ENCODE results near the gene ETV2. TPM values are rescaled to one million over a fixed set of nuclear protein-coding genes. Genes with fewer than 3 reads are reported as not detected.
"Not testable (repeated sequence)": the region's sequence is repeated elsewhere in the genome, so short reads cannot be mapped to it uniquely, and the experiment has no call there.

ETV2 gene
- total and polyA plus RNA-seq, 12 donors, result 0.38 to 5.3 (median 2.2) TPM; not detected in 2

DNA sequence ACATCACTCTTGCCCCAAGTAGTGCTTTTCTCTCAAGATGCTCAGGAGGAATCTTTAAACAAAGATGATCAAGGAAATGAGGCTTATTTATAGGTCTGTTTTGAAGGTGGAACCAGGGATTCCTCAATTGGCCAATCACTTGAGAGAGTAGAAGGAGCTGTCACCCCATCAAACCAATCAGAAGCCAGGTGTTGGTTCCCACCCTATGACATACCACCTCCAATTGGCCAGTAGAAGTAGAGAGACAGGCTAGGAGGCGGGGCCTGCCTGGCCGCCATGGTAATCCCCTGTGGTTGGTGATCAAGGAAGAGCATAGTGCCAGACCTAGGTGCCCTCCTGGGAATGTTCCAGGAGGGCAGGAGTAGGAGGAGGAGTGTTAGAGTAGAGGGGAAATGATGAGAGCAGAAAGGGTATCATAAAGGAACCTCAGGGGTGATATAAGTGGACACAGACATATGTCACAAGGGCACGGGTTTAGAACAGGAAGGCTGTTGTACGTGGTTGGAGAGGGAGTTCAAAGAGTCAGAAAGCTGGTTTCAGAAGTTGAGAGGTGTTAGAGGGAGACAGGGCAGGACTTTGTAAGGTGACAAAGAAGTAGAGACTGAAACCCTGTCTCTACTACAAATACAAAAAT is 45.1 kb upstream of the ETV2 start:
- Histone ChIP-seq H3K9me3 (replicated peaks in 1 of 3) (no peaks in the 10 kb centered on the region), H3K27me3 (no peaks in the 10 kb centered on the region), H3K27ac (no peak overlapping the region), H3K36me3 (replicated peaks in 1 of 2) (no peaks in the 10 kb centered on the region), H3K4me1 (replicated peaks in 1 of 2) (no peaks in the 10 kb centered on the region), H3K4me3 (no peak overlapping the region)
- no peak for TF ChIP-seq CTCF (IDR thresholded peaks at IDR 0.05)
- no peak for TF ChIP-seq POLR2A (IDR thresholded peaks at IDR 0.05)
- DNase-seq, result no peak
- 57 to 69% (median 65%) methylated on average over 4 of the region's 4 CpGs for WGBS, 4 donors
- intact Hi-C loops (cut with DNase I), result loop anchor here in 1 of 2 donors (5.0 kb wide), 1 partner anchor 49 kb away; the partner anchor contains the start of gene TMEM147

- no peak for DNase-seq
- Histone ChIP-seq H3K4me1 (replicated peaks in 1 of 2) (no peaks in the 10 kb centered on the region), H3K9me3 (replicated peaks in 1 of 3) (no peaks in the 10 kb centered on the region), H3K4me3 (no peak overlapping the region), H3K27me3 (no peaks in the 10 kb centered on the region), H3K36me3 (replicated peaks in 1 of 2) (no peaks in the 10 kb centered on the region), H3K27ac (no peak overlapping the region)
- TF ChIP-seq POLR2A (IDR thresholded peaks at IDR 0.05), result no peak
- no peak for TF ChIP-seq CTCF (IDR thresholded peaks at IDR 0.05)
- WGBS, 4 donors, result 84 to 92% (median 87%) methylated on average over 3 of the region's 3 CpGs
- intact Hi-C loops (cut with DNase I), result no loop called here
Observed at GRCh38 chr19:35601971-35602370, 39.6 kb upstream of the ETV2 start.

GRCh38 chr19:35604436-35604835 is 37.1 kb upstream of the ETV2 start:
- H3K27me3 ChIP-seq; H3K4me1 ChIP-seq (replicated peaks in 1 of 2); H3K9me3 ChIP-seq (replicated peaks in 1 of 3); H3K4me3 ChIP-seq; intact Hi-C loops (cut with DNase I); H3K27ac ChIP-seq; DNase-seq; H3K36me3 ChIP-seq (replicated peaks in 1 of 2): not testable (repeated sequence)
- WGBS, 4 donors, result 70 to 81% (median 77%) methylated on average over 4 of the region's 4 CpGs

DNA sequence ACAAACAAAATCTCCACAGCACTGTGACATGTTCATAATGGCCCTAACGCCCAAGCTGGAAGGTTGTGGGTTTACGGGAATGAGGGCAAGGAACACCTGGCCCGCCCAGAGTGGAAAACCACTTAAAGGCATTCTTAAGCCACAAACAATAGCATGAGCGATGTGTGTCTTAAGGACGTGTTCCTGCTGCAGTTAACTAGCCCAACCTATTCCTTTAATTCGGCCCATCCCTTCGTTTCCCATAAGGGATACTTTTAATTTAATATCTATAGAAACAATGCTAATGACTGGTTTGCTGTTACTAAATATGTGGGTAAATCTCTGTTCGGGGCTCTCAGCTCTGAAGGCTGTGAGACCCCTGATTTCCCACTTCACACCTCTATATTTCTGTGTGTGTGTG is 34.4 kb upstream of the ETV2 start:
- H3K36me3 ChIP-seq (replicated peaks in 1 of 2); intact Hi-C loops (cut with DNase I); H3K4me1 ChIP-seq (replicated peaks in 1 of 2); DNase-seq; H3K27ac ChIP-seq; H3K4me3 ChIP-seq; H3K27me3 ChIP-seq; H3K9me3 ChIP-seq (replicated peaks in 1 of 3): not testable (repeated sequence)
- 78 to 82% (median 79%) methylated on average over 7 to 8 of the region's 8 CpGs for WGBS, 4 donors

DNA sequence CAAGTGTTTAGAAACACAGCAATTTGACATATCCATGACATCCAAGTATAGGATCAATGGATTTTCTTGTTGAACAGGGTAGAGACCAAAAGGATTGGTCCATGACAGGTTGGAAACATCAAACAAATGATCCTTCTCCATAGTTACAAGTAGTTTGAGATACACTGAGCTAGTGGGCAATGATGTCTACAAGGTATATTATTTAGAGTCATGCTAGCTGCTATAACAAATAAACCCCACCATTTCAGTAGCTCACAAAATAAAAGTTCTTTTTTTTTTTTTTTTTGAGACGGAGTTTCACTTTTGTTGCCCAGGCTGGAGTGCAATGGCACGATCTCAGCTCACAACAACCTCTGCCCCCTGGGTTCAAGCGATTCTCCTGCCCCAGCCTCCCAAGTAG is 33.9 kb upstream of the ETV2 start:
- TF ChIP-seq CTCF (IDR thresholded peaks at IDR 0.05) (no peak), POLR2A (IDR thresholded peaks at IDR 0.05) (no peak)
- Histone ChIP-seq H3K27ac (no peak overlapping the region), H3K4me3 (no peak overlapping the region), H3K4me1 (replicated peaks in 1 of 2) (peaks cover 0 to 3% of the 10 kb centered on the region in 2 donors), H3K36me3 (replicated peaks in 1 of 2) (no peaks in the 10 kb centered on the region), H3K9me3 (replicated peaks in 1 of 3) (no peaks in the 10 kb centered on the region), H3K27me3 (no peaks in the 10 kb centered on the region)
- 78 to 88% (median 81%) methylated on average over 3 of the region's 3 CpGs for WGBS, 4 donors
- no peak for DNase-seq
- intact Hi-C loops (cut with DNase I), result no loop called here

Measured in adrenal gland (tissue), 12 donors.